Stimulated activated CD4-positive, alpha-beta T cell treated with anti-CD3 and anti-CD28 coated beads, Interleukin-2, amount 100 ng/mL, for 48 hours (primary cell): ENCODE data around the gene RAX2.
A peak's percentile ranks its signal among the peaks of the same experiment; 100 is the strongest.

Experiments
- DNase-seq, 2 donors: peaks; one replicate each; pipeline ENCODE4 v3.0.0-alpha.2; 2020

Gene RAX2

DNA sequence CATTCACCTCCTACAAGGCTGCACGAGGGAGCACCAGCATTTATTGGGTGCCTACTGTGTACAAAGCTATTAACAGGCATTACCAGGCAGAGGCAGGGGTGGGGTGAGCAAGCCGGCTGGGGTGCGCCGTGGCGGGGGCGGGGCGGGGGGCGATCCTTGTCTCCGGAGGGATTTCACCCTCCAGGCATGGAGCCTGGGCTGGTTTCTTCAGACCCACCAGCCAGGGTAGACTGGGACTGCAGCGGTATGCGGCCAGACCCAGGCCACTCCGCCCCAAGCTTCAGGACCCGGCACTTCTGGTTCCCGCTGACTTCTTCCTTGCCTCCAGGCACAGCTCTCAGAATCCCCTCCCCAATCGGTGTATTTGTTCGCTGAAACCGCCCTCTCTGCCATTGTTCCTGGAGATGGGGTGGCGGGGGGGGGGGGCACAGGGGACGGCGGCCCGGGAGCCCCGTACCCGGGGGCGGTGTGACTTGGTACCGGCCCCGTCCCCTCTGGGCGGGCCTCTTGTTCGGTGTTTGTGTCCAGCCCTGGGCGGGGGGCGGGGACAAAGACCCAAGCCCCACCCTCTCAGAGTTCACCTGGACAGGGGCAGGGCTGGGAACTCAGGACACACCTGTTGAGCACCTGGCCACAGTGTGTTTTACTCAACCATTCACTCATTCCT, 49.5 kb downstream of the RAX2 start:
- no peak for DNase-seq

DNA sequence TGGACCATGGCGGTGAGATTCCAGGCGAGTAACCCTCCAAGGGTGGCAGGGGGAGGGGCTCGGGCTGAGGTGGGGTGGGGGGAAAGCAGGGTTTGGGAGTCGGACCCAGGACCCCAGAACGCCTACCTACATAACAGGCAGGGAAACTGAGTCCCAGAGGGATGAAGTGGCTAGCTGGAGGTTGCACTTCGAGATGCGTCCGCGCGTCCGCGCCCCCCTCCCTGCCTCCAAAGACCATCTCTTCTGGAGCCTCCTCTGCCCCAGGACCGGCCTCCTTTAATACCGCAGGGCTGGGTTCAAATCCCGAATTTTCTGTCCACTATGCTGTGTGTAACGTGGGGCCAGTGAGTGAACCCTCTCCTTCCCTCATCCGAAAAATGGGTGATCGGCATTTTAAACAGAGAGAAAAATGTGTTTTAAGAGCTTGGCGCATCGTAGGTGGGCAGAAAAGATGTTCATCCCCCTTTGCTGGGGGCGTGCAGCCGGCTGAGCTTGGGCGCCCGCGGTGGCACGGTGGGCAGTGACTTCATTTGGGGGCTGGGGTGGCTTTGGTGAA, 50.1 kb downstream of the RAX2 start:
- no peak for DNase-seq

DNA sequence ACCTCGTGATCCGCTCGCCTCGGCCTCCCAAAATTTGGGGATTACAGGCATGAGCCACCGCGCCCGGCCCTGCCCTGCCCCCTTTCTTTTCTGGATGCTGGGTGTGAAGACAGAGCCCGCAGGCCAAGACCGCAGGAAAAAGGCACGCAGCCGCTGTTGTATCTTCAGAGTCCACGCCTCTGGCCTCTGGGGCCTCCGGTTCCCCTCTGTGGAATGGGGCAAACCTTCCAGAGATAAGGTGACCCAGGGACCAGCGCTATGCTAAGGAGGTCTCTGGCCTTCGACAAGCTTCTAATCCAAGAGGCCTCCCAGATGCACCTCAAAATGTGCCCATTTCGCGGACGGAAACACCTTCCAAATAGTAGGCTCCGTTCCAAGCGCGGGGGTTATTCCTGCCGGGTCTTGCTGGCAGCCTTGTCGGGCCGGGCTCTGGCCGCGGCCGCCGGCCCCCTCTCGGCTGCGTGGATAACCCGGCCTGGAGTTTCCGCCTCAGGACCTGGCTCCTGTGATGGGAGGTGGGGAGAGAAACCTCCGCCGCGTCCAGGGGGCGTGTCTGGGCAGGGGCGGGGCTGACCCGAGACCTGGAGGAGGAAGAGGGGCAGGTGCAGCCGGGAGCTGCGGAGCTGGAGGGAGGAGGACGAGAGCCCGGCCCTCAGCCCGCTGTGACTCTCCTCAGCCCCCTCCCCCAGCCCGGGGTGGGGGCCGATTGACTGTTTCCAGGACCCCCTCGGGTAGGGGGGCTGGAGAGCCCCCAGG, 50.7 kb downstream of the RAX2 start:
- DNase-seq, result peak; percentile 88 to 95

DNA sequence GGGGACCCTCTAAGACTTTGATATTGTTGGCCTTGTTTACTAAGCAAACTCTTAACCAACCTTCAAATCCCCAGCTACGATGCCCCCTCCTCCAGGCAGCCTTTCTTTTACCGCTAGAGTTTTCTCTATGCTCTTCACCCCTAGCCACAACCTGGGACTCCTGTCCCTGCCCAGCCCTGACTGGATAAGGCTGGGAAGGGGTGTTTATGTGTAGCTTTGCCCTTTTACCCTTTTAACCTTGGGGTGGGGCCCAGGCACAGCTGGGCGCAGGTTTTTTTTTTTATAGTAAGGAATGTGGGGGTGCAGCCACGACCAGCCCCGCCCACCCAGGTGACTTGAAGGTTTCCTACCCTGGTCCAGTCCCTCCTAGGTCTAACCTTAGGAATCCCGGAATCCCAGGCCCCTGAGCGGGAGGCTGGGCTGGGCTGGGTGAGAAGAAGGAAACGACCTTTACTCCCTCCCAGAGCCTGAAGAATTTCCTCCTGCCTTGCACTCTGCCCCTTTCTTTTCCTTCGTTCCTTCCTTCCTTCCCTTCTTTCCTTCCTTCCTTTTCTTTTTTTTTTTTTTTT, 51.6 kb downstream of the RAX2 start:
- DNase-seq, result no peak

DNA sequence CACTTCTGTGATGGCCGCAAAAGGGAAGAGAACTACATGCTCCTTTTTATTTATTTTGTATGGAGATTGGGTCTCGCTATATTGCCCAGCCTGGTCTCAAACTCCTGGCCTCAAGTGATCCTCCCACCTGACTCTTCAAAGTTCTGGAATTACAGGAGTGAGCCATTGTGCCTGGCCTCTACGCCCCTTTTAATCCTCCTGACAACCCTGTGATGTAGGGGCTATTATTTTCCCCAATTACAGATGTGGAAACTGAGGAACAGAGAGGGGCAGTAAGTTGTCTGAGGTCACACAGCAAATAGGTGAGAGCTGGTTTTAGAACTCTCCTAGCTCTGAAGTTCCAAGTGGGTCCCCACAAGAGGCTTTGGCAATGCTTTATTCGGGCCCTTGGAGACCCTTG, 52.2 kb downstream of the RAX2 start:
- DNase-seq, result no peak
